Activated CD4-positive, alpha-beta T cell treated with anti-CD3 and anti-CD28 coated beads, Interleukin-10, Interleukin-2, amounts not matched to agents 100 ng/mL and 50 ng/mL, durations not matched to agents 16 hours and 8 hours (primary cell): Measurements from ENCODE around the gene KMT2B.
"Not testable (repeated sequence)": the region's sequence is repeated elsewhere in the genome, so short reads cannot be mapped to it uniquely, and the experiment has no call there.

Experiments
- DNase-seq: peaks from one replicate; pipeline ENCODE4 v3.0.0-alpha.2; 2020

KMT2B gene

DNA sequence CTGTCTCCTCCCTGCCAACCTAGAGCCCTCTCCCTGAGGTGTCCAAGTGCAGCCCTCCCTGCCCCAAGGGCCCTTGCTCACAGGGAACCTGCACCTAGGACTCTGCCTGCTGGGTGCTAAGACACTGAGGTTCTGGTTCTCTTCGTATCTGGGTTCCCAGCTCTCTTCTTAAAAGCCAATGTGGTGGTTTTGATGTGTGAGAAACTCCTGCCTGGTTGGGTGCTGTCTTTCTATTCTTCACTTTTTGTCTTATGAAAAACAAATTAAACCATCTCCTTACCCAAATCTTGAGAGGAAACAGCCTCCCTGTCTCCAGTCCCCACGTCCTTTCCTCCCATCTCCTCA, 4.3 kb upstream of the KMT2B start:
- no peak for DNase-seq

DNA sequence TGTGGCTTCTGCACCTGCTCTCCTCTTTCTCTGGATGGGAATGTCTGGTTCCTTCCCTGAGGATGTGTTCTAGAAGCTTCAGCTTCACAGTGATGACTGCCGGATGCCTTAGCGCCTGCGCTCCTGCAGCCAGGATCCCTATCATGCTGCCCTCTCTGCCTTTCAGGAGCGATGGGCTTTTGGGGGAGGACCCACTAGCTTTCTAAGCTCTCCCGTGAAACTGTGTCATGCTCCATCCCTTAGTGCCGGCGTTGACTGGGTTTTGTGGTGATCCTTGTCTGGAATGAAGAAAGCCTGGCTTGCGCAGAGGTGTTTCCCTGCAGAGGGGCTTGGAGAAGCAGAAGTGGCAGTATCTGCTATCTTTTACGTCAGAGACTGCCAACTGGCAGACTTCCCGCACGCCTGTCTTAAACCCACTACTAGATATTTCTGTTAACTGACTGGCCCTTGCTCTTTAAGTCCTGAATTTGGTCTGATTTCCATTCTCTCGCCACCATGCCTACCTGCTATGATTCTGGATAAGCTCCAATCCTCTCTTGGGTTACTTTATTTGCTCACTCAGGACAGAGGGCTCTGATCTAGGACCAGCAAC, 3.8 kb upstream of the KMT2B start:
- peak; percentile 19 for DNase-seq

DNA sequence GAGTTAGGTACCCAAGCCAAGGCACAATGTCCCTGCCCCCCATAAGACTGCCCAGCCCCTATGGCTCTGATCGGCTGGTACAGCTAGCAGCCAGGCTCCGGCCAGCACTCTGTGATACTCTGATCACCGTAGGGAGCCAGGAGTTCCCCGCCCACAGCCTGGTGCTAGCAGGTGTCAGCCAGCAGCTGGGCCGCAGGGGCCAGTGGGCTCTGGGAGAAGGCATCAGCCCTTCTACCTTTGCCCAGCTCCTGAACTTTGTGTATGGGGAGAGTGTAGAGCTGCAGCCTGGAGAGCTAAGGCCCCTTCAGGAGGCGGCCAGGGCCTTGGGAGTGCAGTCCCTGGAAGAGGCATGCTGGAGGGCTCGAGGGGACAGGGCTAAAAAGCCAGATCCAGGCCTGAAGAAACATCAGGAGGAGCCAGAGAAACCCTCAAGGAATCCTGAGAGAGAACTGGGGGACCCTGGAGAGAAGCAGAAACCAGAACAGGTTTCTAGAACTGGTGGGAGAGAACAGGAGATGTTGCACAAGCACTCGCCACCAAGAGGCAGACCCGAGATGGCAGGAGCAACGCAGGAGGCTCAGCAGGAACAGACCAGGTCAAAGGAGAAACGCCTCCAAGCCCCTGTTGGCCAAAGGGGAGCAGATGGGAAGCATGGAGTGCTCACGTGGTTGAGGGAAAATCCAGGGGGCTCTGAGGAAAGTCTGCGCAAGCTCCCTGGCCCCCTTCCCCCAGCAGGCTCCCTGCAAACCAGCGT, 3.0 kb upstream of the KMT2B start:
- peak; percentile 69 for DNase-seq

DNA sequence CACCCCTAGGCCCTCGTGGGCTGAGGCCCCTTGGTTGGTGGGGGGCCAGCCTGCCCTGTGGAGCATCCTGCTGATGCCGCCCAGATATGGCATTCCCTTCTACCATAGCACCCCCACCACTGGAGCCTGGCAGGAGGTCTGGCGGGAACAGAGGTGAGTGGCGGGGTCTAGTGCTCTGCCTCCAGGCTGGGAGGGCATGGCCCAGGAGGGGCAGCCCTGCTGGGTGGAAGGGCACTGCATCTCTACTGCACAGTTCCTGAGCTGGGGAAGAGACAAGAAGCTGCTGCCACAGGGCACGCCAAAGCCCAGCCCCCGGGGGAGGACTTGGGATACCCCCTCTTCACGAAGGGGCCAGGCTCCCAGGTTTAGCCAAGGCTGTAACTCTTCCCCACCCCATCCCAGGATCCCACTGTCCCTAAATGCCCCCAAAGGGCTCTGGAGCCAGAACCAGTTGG, 2.4 kb upstream of the KMT2B start:
- DNase-seq: peak; percentile 20

DNA sequence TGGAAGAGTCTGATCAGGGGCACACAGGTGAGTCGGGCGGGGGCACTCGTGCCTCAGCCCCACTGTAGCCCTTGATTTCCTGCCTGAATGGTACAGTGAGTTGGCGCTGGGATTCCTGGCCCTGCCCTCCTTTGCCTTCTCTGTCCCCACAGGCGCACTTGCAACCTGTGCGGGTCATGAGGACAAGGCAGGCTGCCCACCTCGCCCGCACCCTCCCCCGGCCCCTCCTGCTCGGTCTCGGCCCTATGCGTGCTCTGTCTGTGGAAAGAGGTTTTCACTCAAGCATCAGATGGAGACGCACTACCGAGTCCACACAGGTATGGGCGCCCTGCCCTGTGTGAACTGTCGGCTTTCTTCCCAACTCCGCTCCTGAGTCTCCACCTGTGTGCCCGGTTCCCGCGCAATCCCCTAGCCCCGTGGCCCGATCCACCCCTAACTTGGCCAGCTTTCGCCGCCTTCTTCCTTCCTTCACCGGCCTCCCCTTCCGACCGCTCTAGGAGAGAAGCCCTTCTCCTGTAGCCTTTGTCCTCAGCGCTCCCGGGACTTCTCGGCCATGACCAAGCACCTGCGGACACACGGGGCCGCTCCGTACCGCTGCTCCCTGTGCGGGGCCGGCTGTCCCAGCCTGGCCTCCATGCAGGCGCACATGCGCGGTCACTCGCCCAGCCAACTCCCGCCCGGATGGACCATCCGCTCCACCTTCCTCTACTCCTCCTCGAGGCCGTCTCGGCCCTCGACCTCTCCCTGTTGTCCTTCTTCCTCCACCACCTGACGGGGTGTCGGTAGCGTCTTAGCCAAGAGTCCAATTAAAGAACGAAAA, 1.6 kb upstream of the KMT2B start:
- DNase-seq: peak; percentile 28

DNA sequence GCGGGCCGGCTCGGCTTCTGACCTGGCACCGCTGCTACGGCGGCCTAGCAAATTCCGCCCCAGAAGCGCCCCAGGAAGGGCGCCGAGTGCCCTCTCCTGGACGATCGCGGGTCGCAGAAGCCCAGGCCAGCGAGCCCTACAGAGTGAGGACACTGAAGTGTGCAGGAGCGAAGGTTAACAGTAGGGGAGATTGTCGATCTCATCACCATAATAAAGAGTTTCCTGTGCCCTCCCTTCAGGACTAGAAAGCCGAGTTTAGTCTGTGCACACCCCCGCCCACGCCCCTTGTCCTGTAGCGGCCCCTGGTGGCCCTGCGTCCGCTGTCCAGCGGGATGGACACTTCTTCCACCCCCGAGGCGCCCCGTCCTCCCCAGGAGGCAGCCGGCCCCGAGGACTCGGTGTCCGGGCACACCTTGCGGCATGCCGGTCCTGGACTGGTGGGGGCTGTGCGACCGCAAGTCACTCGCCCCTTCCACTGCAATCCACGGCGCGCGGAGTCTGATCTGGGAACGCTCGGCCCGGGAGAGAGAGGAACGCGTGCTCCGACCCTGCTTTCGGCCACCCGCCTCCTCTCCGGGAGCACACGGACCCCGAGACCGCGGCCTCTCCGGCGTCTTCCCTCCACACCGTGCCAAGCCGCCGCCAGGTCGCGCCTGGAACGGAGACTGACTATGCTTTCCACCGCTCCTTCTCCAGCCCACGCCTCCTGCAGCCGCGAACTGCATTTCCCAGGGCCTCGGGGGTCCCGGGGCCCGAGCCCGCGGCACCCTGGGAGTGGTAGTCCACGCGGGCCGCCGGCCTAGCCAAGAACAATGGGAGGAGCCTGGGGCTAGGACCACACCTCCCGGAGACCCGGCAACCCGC, 770 bp upstream of the KMT2B start:
- DNase-seq: peak; percentile 99

DNA sequence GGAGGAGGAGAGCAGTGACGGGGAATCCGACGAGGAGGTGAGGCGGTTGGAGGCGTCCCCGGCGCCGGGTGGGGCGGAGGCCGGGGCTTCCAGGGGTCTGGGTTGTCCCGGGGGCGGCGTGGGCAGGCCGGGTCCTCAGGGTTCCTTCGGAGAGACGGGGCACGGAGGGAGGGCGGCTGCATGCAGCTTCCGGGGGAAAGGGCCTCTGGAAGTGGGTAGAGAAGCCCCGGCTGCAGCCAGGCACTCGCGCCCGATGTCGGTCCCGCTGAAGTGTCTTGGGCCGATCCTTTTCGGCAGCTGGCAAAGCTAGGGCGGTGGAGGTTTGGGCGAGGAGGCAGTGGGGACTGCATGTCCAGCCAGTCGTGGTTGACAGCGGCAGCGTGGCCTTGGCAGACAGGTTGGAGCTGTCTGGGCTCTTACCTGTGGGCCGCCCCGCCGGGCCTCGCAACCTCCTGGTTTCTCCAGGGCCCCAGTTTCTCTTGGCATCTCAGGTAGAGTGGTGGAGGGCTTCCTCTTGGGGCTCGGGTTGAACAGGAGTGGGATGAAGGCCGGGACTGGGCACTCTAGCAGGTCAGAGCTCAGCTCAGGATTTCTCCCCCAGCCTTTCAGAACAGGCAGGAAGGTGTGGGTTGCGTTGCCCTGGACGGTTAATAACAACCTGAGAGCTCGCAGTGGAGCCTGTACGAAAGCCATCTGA, 690 bp downstream of the KMT2B start:
- DNase-seq: peak; percentile 59

DNA sequence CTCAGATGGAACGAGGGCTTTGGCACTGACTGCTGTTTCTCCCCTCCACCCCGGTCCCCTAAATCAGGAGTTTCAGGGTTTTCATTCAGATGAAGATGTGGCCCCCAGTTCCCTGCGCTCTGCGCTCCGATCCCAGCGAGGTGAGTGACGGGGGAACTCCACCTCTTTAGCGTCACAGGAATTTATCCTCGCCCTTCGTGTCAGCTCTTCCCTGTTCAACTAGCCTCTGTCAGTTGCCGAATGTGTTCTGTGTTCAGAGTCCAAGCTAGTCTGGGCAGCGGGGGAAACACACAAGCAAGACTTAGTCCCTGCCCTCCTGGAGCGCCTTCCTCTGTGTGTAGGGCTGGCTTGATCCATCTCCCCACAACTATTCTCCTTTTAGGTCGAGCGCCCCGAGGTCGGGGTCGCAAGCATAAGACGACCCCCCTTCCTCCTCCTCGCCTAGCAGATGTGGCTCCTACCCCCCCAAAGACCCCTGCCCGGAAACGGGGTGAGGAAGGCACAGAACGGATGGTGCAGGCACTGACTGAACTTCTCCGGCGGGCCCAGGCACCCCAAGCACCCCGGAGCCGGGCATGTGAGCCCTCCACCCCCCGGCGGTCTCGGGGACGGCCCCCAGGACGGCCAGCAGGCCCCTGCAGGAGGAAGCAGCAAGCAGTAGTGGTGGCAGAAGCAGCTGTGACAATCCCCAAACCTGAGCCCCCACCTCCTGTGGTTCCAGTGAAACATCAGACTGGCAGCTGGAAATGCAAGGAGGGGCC, 1.8 kb downstream of the KMT2B start:
- no peak for DNase-seq

DNA sequence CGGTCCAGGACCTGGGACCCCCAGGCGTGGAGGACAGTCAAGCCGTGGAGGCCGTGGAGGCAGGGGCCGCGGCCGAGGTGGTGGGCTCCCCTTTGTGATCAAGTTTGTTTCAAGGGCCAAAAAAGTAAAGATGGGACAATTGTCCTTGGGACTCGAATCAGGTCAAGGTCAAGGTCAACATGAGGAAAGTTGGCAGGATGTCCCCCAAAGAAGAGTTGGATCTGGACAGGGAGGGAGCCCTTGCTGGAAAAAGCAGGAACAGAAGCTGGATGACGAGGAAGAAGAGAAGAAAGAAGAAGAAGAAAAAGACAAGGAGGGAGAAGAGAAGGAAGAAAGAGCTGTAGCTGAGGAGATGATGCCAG, 2.3 kb downstream of the KMT2B start:
- no peak for DNase-seq

DNA sequence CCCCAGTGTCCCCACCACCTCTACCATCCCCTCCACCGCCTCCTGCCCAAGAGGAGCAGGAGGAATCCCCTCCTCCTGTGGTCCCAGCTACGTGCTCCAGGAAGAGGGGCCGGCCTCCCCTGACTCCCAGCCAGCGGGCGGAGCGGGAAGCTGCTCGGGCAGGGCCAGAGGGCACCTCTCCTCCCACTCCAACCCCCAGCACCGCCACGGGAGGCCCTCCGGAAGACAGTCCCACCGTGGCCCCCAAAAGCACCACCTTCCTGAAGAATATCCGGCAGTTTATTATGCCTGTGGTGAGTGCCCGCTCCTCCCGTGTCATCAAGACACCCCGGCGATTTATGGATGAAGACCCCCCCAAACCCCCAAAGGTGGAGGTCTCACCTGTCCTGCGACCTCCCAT, 2.8 kb downstream of the KMT2B start:
- DNase-seq: no peak

DNA sequence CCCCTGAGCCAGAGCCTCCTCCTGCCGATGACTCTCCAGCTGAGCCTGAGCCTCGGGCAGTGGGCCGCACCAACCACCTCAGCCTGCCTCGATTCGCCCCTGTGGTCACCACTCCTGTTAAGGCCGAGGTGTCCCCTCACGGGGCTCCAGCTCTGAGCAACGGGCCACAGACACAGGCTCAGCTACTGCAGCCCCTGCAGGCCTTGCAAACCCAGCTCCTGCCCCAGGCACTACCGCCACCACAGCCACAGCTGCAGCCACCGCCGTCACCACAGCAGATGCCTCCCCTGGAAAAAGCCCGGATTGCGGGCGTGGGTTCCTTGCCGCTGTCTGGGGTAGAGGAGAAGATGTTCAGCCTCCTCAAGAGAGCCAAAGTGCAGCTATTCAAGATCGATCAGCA, 3.6 kb downstream of the KMT2B start:
- no peak for DNase-seq

DNA sequence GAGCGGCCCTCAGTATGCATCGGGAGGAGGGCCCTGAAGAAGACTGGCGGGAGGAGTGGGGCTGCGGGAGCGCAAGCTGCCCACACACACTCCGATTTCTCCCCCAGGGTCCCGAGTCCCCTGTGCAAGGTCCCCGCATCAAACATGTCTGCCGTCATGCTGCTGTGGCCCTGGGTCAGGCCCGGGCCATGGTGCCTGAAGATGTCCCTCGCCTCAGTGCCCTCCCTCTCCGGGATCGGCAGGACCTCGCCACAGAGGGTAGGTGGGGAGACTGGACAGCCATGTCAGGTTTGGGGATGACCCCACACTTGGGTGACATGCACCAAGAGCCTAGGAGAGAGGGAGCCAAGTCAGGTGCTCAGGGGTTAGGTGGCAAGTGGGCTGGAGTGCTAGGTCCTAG, 4.7 kb downstream of the KMT2B start:
- no peak for DNase-seq

DNA sequence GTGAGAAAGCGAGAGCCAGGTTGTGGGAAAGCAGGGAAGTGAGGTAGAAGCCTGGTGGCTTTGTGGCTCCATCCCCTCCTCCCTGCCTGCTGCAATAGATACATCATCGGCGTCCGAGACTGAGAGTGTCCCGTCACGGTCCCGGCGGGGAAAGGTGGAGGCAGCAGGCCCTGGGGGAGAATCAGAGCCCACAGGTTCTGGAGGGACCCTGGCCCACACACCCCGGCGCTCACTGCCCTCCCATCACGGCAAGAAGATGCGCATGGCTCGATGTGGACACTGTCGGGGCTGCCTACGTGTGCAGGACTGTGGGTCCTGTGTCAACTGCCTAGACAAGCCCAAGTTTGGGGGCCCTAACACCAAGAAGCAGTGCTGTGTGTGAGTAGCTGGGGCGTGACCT, 5.1 kb downstream of the KMT2B start:
- no peak for DNase-seq

DNA sequence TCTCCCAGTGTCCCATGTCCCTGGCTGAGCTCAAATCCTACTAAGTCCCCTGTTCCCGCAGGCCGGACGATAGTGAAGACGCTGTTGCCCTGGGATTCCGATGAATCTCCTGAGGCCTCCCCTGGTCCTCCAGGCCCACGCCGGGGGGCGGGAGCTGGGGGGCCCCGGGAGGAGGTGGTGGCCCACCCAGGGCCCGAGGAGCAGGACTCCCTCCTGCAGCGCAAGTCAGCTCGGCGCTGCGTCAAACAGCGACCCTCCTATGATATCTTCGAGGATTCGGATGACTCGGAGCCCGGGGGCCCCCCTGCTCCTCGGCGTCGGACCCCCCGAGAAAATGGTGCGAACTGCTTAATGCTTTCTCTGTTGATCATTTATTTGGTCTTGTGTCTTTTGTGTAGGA, 5.9 kb downstream of the KMT2B start:
- no peak for DNase-seq

DNA sequence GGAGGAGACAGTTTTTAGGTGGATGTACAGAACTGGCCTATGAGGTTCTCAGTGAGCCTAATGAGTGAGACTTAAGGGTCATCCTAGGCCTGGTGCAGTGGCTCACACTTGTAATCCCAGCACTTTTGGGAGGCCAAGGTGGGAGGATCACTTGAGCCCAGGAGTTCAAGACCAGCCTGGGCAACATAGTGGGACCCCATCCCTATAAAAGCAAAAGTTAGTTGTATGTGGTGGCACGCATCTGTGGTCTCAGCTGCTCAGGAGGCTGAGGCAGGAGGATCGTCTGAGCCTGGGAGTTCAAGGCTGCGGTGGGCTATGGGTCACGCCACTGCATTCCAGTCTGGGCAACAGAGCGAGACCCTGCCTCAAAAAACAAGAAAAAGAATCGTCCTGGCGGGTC, 6.3 kb downstream of the KMT2B start:
- not testable (repeated sequence) for DNase-seq

DNA sequence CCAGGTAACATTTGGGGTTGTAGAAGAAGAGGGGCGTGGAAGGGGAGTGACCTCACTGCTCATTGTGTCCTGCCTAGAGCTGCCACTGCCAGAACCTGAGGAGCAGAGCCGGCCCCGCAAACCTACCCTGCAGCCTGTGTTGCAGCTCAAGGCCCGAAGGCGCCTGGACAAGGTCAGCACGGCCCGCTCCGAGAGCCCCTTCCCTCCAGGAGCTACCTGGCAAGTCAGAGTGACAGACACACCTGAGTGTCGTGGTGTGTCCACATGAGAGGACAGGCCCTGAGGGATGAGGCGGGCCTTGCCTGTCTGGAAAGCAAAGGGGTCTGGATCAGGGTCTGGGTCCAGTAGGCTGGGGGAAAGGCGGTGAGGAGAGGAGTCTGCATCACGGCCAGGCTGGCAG, 6.8 kb downstream of the KMT2B start:
- no peak for DNase-seq

DNA sequence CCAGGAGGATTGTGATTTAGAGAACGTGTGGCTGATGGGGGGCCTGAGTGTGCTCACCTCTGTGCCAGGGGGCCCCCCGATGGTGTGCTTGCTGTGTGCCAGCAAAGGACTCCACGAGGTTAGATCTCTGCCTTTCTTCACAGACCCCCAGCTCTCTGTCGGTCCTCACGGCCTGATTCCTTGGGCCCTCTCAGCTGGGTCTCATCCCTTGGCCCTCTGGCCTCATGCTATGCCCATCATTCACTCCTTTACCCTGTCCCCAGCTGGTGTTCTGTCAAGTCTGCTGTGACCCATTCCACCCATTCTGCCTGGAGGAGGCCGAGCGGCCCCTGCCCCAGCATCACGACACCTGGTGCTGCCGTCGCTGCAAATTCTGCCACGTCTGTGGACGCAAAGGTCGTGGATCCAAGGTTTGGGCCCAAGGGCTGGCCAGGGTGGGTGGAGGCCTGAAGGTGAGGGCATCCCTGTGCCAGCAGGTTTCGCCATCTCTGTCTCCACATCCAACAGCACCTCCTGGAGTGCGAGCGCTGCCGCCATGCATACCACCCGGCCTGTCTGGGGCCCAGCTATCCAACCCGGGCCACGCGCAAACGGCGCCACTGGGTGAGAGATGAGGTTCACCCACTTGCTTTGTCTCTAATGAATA, 7.5 kb downstream of the KMT2B start:
- no peak for DNase-seq

DNA sequence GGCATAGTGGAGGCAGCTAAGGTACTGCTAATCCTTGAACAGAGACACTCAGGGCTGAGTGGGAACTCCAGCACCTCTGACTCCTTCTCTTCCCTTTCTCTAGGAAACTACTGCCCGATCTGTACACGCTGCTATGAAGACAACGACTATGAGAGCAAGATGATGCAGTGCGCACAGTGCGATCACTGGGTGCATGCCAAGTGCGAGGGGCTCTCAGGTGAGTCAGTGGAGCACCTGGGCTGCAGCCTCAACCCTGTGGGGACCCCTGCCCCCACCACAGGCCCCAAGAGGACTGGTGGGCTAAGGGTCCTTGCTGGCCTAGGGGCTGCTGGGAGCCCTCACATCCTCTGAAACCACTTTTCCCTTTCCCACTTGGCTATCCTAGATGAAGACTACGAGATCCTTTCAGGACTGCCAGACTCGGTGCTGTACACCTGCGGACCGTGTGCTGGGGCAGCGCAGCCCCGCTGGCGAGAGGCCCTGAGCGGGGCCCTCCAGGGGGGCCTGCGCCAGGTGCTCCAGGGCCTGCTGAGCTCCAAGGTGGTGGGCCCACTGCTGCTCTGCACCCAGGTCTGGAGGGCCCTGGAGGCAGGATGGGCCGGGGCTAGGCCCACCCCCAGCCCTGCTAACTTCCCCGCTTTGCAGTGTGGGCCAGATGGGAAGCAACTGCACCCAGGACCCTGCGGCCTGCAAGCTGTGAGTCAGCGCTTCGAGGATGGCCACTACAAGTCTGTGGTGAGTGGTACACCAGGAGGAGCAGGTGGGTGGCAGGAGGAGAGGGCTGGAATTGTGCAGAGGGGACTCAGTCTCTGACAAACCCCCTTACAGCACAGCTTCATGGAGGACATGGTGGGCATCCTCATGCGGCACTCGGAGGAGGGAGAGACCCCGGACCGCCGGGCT, 9.5 kb downstream of the KMT2B start:
- no peak for DNase-seq

DNA sequence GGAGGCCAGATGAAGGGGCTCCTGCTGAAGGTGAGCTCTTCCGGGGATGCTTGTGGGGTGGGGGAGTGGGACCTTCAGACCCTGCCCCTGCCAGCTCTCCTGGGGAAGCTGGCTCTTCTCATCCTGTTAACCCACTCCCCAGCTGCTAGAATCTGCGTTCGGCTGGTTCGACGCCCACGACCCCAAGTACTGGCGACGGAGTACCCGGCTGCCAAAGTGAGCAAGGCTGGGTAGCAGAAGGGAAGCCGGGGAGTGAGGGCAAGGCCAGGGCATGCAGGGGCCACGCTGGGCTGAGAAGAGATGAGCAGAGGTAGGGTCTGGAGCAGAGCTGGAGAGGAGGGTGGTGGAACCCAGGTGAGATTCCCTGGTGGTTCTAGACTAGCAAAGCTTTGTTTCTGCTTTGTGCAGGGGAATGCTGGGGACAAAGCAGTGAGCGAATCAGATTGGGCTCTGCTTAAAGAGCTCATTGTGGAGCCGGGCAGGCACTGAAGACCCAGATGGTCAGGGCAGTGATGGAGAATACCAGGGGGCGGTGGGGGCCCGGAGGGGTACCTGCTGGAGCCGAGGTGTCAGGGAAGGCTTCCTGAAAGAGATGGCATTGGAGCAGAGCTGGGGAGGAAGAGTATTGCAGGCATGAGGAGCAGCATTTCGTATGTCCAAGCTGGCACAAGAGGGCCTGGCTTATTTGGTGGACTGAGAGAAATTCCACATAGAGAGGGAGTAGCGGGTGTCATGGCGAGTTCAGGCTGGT, 10.3 kb downstream of the KMT2B start:
- DNase-seq: no peak
